DMS153 treated with DMSO at 0.1 percent for 48 hours (cell line): Measurements from ENCODE around the gene CBY2.
"Not testable (repeated sequence)": the region's sequence is repeated elsewhere in the genome, so short reads cannot be mapped to it uniquely, and the experiment has no call there.

Source experiments
- DNase-seq: peaks from one replicate; lab custom pipeline; 2025; ENCODE audit not compliant: unreplicated experiment; lab: John Stamatoyannopoulos, UW

Gene CBY2

GRCh38 chr13:45702088-45702487 lies at the start of gene CBY2:
Gene CBY2 (plus strand): TSS chr13:45702320. CDS start chr13:45702391, 71 bp downstream.
- DNase-seq = no peak

GRCh38 chr13:45654633-45655349 lies 47.3 kb upstream of the CBY2 start:
- DNase-seq = no peak

DNA sequence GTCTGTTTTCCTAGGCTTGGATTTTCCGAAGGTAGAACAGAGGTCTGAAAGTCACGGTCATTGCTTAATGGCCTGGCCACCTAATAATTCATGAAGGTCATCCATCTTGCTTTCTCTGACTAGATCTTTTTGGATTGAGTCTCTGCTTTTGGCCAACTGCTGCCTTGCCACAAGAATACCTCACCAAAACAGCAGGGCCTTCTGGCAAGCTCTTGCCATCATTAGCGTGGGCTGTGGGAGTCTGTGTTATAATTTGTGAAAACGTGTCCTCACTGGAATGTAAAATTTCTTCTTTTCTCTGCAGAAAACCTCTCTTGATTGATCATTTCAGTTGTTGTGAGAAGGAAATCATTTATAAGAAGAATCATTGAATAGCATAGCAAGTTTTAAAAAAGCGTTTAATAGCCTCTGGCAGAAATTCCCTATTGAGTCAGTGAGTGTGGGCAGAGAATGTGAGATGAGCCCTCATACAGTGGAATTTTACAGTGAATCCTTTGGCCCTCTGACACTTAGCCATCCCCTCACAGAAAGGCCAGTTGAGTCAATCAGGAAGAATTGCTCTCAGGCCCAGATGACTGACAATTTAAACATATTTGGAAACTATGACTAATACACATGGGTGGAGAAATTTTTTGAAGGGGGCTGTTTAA lies 43.4 kb upstream of the CBY2 start:
- no peak for DNase-seq

DNA sequence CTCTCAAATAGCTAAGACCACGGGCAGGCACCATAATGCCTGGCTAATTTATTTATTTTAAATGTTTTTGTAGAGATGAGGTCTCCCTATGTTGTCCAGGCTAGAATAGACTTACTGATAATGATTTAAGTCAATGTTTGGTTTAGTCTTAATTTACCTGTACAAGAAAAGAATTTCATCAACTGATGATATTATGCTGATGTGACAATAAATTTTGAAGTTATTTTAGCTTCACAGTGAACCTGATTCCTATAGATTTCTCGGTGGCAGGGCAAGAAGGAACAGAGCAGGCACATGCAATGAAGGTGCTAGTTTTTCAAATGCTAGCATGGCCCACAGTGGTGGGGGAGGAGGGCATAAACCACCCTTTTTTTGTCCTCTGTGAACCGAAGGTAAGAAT lies 42.6 kb upstream of the CBY2 start:
- no peak for DNase-seq

DNA sequence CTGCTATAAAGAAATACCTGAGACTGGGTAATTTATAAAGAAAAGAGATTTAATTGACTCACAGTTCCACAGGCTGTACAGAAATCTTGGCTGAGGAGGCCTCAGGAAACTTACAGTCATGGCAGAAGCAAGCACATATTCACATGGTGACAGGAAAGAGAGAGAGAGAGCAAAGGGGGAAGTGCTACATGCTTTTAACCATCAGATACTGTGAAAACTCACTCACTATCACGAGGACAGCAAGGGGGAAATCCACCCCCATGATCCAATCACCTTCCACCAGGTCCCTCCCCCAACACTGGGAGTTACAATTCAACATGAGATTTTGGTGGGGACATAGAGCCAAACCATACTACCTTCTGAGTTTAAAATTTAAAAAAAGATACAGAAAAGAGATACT lies 41.7 kb upstream of the CBY2 start:
- DNase-seq = not testable (repeated sequence)

- no peak for DNase-seq
These were observed 40.0 kb upstream of the CBY2 start for GRCh38 chr13:45662162-45662561.

DNA sequence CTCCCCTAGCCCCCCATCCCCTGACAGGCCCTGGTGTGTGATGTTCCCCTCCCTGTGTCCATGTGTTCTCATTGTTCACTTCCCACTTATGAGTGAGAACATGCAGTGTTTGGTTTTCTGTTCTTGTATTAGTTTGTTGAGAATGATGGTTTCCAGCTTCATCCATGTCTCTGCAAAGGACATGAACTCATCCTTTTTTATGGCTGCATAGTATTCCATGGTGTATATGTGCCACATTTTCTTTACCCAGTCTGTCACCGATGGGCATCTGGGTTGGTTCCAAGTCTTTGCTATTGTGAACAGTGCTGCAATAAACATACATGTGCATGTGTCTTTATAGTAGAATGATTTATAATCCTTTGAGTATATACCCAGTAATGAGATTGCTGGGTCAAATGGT lies 39.2 kb upstream of the CBY2 start:
- DNase-seq = not testable (repeated sequence)

DNA sequence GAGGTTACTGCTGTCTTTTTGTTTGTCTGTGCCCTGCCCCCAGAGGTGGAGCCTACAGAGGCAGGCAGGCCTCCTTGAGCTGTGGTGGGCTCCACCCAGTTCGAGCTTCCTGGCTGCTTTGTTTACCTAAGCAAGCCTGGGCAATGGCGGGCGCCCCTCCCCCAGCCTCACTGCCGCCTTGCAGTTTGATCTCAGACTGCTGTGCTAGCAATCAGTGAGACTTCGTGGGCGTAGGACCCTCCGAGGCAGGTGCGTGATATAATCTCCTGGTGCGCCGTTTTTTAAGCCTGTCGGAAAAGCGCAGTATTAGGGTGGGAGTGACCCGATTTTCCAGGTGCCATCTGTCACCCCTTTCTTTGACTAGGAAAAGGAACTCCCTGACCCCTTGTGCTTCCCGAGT lies 32.5 kb upstream of the CBY2 start:
- DNase-seq = not testable (repeated sequence)

GRCh38 chr13:45670189-45670885 lies 31.8 kb upstream of the CBY2 start:
- peak; percentile 55 for DNase-seq

- DNase-seq = no peak
These were observed 27.2 kb upstream of the CBY2 start for GRCh38 chr13:45674908-45675307.

GRCh38 chr13:45678282-45678681 lies 23.8 kb upstream of the CBY2 start:
- peak; percentile 12 for DNase-seq

DNA sequence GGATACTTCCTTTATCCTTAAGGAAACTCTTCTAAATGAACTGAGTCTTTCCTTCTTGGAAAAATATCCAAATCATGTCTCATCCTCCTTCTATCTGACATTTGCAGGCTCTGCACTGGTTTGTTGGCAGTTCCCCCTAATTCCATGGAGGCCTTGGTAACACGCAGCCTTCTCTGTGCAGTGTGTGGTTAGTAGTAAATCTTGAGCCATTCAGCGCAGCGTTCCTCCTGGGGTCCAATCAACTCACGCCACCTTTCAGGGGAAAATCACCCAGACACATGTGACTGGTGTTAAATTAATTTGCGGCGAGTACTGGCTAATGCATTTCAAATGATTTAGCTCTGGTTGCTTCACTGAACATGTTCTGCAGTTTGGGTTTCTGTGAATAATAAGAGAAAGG lies 21.0 kb upstream of the CBY2 start:
- DNase-seq = no peak

DNA sequence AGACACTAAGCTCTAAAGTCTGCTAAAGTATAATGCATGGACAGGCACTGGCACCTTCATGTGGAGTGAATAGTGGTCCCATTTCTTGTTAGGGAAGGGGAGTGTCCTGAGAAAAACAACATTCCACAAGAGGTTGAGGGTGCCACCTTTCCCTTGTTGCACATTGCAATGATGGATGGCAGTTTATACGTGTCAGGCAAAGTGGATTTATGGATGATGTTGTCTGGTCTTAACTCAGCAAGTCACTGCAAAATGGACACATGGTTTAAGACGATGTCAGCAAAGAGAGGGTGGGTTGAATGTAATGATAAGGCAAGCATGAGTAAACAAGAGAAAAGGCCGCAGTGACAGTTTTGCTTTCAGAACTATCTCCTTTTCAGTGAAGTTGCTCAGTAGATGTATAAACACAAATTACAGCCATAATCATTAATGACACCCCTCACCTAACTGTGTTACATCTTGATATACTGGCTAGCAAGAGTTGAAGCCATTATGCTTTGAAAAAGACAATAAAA lies 19.6 kb upstream of the CBY2 start:
- DNase-seq = no peak

- no peak for DNase-seq
These were observed 18.4 kb upstream of the CBY2 start for GRCh38 chr13:45683701-45684100.

- DNase-seq = no peak
These were observed 13.5 kb upstream of the CBY2 start for GRCh38 chr13:45688577-45688976.

GRCh38 chr13:45690636-45691035 lies 11.5 kb upstream of the CBY2 start:
- DNase-seq = no peak

GRCh38 chr13:45691251-45691650 lies 10.9 kb upstream of the CBY2 start:
- DNase-seq = no peak

DNA sequence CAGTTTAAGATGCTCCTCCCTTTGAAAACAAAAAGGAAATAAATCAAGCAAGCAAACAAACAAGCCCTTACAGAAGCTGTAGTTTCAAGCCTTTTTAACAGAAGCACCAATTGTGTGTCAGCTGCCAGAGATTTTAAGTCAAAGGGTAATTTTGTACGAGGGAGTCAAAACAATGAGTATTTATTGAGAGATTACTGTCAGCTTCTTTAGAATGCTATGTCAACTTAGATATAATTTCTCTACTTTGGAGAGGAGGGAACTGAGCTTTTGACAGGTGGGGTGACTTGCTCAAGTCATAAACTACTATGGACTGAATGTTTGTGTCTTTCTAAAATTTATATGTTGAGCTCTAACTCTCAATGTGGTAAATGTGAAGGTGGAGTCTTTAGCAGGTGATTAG lies 10.5 kb upstream of the CBY2 start:
- no peak for DNase-seq

DNA sequence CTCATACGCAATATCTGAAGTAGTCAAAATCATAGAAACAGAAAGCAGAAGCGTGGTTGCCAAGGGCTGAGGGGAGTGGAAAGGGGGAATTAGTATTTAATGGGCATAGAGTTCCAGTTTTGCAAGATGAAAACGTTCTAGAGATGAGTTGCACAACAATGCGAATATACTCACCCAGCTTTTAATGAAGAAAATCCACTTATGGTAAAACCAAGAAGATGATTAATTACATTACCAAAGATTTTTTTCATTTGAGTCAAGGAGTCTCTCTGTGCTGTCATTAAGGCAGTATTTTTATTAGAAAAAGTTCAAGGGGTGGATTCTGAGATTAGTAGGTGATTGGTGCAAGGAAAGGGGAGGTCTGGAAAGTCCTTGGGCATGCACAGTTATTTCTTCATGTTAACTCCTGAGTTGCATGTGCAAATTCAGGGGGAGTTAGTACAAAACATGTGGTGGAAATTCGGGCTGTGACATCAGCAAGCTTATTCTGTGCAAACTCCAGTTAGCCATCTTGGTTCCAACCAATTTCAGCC lies 6.9 kb upstream of the CBY2 start:
- DNase-seq = no peak

DNA sequence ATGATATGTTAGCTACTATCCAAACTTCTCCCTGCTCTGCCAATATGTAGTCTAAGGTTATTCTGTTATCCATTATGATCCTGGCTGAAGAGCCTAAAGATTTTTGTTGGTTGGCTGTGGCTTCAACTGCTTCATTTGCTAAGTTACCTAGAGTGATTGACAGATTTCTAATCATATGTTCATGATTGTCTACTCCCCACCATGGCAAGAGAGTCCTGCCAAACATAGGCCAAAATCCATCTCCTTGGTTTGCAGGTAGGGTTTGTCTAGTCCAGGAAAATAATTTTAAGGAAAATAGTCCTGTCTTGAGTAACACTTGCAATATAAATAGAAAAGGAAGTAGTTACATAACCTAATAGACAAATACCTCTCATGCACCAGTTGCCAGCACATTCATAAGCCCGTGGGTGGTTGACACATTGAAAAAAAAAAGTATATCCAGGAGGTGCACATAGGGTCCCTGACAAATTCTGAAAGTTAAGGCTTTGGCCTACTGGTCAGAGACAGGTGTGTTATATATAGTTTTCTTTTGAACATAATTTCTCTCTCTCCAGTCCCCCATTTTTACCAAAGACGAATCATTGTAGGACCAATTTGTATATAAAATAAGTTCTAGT lies 5.4 kb upstream of the CBY2 start:
- DNase-seq = no peak
